ENCODE data around the gene RGS2.

RGS2 gene

GRCh38 chr1:192802406-192802805 lies 6.4 kb upstream of the RGS2 start:
- TF ChIP-seq EZH2phosphoT487 (IDR thresholded peaks at IDR 0.05; ENCODE audit: low read length) (no peak), CTCF (IDR thresholded peaks at IDR 0.05; ENCODE audit: low read length) (no peak), EZH2 (optimal IDR thresholded peaks at IDR 0.05; ENCODE audit: low read depth, low read length) (no peak)
- H2AFZ ChIP-seq (ENCODE audit: low read length), result no peak overlapping the region
- no peaks in the 10 kb centered on the region for H3K79me2 ChIP-seq (ENCODE audit: low read length)
- no peaks in the 10 kb centered on the region for H3K9me3 ChIP-seq (replicated peaks; ENCODE audit: insufficient read depth, low read length)
- H3F3A ChIP-seq (ENCODE audit: insufficient read depth, low read length), result no peaks in the 10 kb centered on the region
- no peaks in the 10 kb centered on the region for H3K27me3 ChIP-seq (replicated peaks; ENCODE audit: insufficient read depth, low read length)
- H3K9me2 ChIP-seq (replicated peaks; ENCODE audit: insufficient read depth, low read length), result no peaks in the 10 kb centered on the region
- H3K9ac ChIP-seq (ENCODE audit: low read length), result no peak overlapping the region
- H3K4me3 ChIP-seq (ENCODE audit: low read length), result no peak overlapping the region
- H4K20me1 ChIP-seq (ENCODE audit: insufficient read depth, low read length), result no peaks in the 10 kb centered on the region
- H3K4me2 ChIP-seq (ENCODE audit: low read depth, low read length), result no peak overlapping the region
- no peak overlapping the region for H3K27ac ChIP-seq (ENCODE audit: low read length)
- no peaks in the 10 kb centered on the region for H3K4me1 ChIP-seq (ENCODE audit: low read length)
- DNase-seq, result no peak
- H3K36me3 ChIP-seq (replicated peaks; ENCODE audit: insufficient read depth, low read length), result no peaks in the 10 kb centered on the region

- no peak for TF ChIP-seq CTCF (IDR thresholded peaks at IDR 0.05; ENCODE audit: low read length)
- TF ChIP-seq EZH2phosphoT487 (IDR thresholded peaks at IDR 0.05; ENCODE audit: low read length), result no peak
- no peak for TF ChIP-seq EZH2 (optimal IDR thresholded peaks at IDR 0.05; ENCODE audit: low read depth, low read length)
- Histone ChIP-seq H3K4me1 (ENCODE audit: low read length) (peaks cover 6% of the 10 kb centered on the region), H3K9ac (ENCODE audit: low read length) (no peak overlapping the region), H3K27me3 (replicated peaks; ENCODE audit: insufficient read depth, low read length) (no peaks in the 10 kb centered on the region), H3K4me2 (ENCODE audit: low read depth, low read length) (no peak overlapping the region), H2AFZ (ENCODE audit: low read length) (no peak overlapping the region), H3K36me3 (replicated peaks; ENCODE audit: insufficient read depth, low read length) (no peaks in the 10 kb centered on the region), H3K9me3 (replicated peaks; ENCODE audit: insufficient read depth, low read length) (no peaks in the 10 kb centered on the region), H3K9me2 (replicated peaks; ENCODE audit: insufficient read depth, low read length) (no peaks in the 10 kb centered on the region), H3K4me3 (ENCODE audit: low read length) (no peak overlapping the region), H3F3A (ENCODE audit: insufficient read depth, low read length) (peaks cover 8% of the 10 kb centered on the region; the same call in 1 of the 2 replicates), H3K79me2 (ENCODE audit: low read length) (no peaks in the 10 kb centered on the region), H3K27ac (ENCODE audit: low read length) (no peak overlapping the region), H4K20me1 (ENCODE audit: insufficient read depth, low read length) (no peaks in the 10 kb centered on the region)
- DNase-seq, result no peak
Measured at GRCh38 chr1:192803501-192803900, 5.3 kb upstream of the RGS2 start.

- Histone ChIP-seq H4K20me1 (ENCODE audit: insufficient read depth, low read length) (no peaks in the 10 kb centered on the region), H3K4me3 (ENCODE audit: low read length) (no peak overlapping the region), H3K4me2 (ENCODE audit: low read depth, low read length) (no peak overlapping the region), H3K79me2 (ENCODE audit: low read length) (peaks cover 17% of the 10 kb centered on the region), H2AFZ (ENCODE audit: low read length) (no peak overlapping the region), H3K9me2 (replicated peaks; ENCODE audit: insufficient read depth, low read length) (no peaks in the 10 kb centered on the region), H3K9me3 (replicated peaks; ENCODE audit: insufficient read depth, low read length) (no peaks in the 10 kb centered on the region), H3K4me1 (ENCODE audit: low read length) (peaks cover 6% of the 10 kb centered on the region), H3F3A (ENCODE audit: insufficient read depth, low read length) (peaks cover 25% of the 10 kb centered on the region), H3K36me3 (replicated peaks; ENCODE audit: insufficient read depth, low read length) (no peaks in the 10 kb centered on the region), H3K9ac (ENCODE audit: low read length) (no peak overlapping the region), H3K27me3 (replicated peaks; ENCODE audit: insufficient read depth, low read length) (no peaks in the 10 kb centered on the region), H3K27ac (ENCODE audit: low read length) (no peak overlapping the region)
- TF ChIP-seq CTCF (IDR thresholded peaks at IDR 0.05; ENCODE audit: low read length) (peak; percentile 77), EZH2phosphoT487 (IDR thresholded peaks at IDR 0.05; ENCODE audit: low read length) (no peak), EZH2 (optimal IDR thresholded peaks at IDR 0.05; ENCODE audit: low read depth, low read length) (no peak)
- DNase-seq, result peak; percentile 69
Measured at GRCh38 chr1:192805832-192806323, 3.0 kb upstream of the RGS2 start.
